HG02588 (cell line): ENCODE results near the gene PFN3.

ENCODE experiments used
- ATAC-seq: cut with Tn5 transposase; IDR thresholded peaks from one replicate; pipeline ENCODE4 v1.9.1; 2021; ENCODE audit warnings: mild to moderate bottlenecking, moderate library complexity; ENCODE audit not compliant: unreplicated experiment

Gene PFN3

GRCh38 chr5:177396807-177397206 lies 3.7 kb downstream of the PFN3 start:
- ATAC-seq = no peak

GRCh38 chr5:177396078-177396477 lies 4.4 kb downstream of the PFN3 start:
- ATAC-seq = no peak

DNA sequence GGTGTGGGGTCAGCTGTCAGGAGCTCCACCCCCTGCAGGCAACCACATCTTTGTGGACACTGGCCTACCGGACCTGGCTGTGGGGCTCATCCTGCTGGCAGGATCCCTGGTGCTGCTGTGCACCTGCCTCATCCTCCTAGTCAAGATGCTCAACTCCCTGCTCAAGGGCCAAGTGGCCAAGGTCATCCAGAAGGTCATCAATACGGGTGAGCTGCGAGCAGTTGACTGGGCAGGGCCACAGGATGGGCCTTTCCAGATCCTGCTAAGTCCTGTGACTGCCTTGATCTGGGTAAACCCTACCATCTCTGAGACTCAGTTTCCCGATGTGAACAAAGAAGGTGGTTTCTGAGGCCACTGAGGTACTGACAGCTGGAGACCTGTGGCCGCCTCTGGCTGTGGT lies 6.5 kb downstream of the PFN3 start:
- ATAC-seq = no peak

DNA sequence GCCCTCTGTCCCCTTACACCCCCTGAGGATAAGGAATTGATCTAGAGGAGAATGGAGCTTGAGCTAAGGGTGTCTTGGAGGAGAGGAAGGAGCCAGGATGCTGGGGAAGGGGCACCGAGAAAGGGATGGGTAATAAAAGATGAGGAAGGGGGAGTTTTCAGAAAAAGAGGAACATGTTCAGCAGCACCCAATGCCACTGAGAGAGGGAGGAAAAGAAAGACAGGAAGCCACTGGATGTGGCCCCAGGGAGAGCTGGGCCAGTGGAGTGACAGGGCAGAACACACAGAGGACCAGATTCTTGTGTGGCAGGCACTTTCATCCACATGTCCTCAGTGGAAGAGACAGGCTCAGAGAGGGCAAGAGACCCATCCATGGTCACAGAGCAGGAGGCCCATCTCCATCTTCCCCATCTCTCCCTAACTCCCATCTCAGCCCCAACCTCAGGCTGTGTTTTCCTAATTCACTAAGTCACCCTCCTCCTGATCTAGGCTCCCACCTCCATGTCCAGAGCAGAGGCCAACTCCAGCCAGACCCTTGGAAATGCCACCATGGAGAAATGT lies 7.2 kb downstream of the PFN3 start:
- no peak for ATAC-seq

DNA sequence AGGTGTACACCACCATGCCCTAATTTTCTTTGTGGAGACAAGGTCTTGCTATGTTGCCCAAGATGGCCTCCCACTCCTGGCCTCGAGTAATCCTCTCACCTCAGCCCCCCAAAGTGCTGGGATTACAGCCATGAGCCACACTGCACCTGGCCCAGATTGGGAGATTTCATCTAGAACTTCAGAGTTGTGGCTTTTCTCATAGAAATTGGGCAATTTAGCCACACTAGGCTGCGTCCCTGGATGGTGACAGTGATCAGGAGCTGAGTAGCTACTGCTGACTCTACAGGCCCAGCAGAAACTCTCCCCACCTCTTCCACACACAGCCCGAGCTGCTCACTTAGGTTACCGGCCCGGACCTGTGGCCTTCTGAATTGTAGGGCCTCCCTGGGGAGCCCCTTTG lies 7.7 kb downstream of the PFN3 start:
- no peak for ATAC-seq

DNA sequence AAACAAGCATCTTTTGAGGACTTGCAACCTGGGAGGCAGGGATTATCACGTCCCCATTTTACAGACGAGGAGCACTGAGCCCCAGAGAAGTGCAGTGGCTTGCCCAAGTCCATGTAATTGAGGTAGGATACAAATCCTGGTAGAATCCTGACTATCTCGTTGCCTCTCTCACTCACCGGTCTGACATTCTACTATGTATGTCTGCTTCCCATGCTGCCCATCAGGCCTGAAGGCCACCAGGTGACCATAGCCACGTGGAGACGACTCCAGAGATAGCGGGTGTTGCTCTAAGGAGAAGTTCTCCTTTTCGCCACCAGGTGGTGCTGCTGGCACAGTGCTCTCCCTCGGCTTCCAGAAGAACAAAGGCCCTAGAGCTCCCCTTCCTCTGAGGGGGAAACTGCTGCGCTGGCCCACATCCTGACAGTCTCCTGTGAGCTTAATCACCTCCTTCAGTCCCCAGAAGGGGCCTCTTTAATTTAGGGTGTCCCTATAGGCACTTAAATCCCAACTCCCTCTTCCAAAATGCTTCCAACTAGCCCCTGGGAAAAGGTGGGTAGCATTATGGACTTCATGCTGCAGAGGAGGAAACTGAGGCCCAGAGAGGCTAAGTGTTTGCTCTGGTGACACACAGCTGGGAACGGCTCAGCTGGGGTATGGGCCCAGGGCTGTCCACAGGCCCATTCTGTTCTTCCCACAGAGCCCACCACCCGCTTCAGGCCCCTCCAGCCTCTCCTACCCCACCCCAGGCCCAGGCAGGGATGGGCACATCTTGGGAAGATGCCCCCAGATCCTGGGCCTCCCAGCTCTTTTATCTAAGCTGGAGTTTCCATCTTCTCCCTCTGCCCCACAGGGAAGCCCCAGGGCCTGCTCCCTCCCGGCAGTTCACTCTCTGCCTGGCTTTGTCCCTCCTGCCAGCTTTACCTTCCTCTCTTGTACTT lies 9.8 kb downstream of the PFN3 start:
- ATAC-seq = peak; percentile 59

DNA sequence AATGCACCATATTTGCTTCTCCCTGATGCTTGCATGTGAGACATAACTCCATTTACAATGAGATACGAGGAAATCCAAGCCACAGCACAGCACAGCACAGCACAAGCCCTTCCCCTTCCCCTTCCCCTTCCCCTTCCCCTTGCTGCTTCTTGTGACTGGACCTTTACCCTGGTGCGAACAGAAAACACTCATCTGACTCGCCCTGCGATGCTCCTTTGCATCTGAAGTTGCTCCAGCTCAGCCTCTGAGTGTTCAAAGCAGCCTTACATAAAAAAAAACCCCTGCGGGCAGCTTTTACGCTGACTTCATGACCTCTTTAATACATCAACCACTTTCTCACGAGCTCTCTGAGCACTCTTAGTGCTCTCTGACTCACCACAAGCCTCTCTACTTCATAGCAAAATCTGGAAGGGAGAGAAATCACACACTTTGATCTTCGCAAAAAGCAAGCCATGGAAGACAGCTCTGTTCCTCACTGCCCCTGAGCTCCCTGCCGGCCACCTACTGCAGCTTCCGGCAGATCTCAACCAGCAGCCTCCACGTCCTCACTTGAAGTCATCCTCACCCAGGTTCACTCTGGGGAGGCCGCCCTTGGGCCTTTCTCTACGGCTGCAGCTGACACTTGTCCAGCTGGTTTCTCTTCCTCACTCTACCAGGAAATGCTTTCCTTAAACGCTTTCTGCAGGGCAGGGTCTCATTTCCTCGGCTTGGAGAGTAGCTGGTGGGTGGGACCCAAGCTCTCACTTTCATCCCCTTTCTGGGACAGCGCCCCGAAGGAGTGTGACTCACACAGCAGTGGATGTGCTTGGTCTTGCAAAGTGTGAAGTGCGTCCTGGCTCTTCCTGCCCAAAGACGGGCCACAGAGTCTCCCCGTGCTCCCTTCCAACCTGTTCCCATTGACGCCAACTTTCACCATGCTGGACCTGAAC lies 11.0 kb downstream of the PFN3 start:
- ATAC-seq = peak; percentile 43

- no peak for ATAC-seq
Measured at GRCh38 chr5:177388521-177389052, 11.9 kb downstream of the PFN3 start.

- no peak for ATAC-seq
Measured at GRCh38 chr5:177387405-177387804, 13.1 kb downstream of the PFN3 start.

- ATAC-seq = no peak
Measured at GRCh38 chr5:177386542-177386941, 13.9 kb downstream of the PFN3 start.

GRCh38 chr5:177385720-177386119 lies 14.7 kb downstream of the PFN3 start:
- ATAC-seq = no peak

DNA sequence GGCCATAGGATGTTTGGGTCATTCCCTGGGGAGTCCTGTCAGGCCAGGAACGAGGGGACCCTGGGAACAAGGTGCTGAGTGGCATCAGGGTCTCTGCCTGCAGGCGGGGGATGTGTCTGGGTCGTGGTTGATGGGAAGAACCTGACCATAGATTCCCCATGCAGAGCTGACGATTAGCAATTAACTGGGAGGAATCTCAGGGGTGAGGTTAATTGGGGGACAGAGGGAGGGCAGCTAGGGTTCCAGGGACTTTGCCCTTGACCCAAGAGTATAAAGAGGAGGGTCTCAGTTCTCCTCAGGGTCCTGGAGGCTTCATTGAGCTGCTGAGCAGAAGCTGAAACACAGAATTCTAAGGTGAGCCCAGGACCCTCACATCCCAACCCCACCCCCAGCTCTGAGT lies 16.3 kb downstream of the PFN3 start, which contains the start of gene SLC34A1:
Gene SLC34A1, plus strand, starts transcription at position 301 of the 400 bp plus-strand sequence. CDS start 1,308 bp downstream, outside the sequence.
- ATAC-seq = no peak

GRCh38 chr5:177383181-177383580 lies 17.3 kb downstream of the PFN3 start:
- no peak for ATAC-seq

DNA sequence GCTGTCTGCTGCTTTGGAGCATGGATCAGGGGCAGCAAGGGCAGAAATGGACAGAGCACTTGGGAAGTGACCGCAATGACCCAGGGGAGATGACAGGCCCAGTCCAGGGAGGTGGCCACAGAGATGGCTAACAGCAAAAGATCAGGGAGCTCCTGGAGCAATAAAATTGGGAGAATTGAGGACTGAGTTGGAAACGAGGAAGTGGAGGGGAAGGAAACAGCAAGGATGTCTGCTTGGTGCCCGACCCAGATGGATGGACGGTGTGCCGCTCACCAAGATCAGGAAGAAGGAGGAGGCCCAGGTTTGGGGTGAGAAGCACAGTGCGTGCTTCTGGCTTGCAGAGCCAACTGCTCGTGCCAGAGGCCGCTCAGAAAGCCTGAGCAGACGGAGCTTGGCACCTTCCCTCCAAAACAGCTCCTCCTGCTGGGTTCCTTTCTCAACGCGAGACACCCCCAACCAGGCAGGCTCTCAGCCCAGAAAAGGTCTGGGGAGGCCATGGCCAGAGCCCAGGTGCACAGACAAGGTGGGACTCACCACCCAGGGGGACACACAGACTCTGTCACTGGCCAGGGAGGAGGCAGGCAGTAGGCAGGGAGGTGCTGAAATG lies 17.9 kb downstream of the PFN3 start:
- no peak for ATAC-seq

GRCh38 chr5:177380805-177381126 lies 19.7 kb downstream of the PFN3 start:
- ATAC-seq = no peak

- ATAC-seq = peak; percentile 61
Measured at GRCh38 chr5:177378884-177379883, 21.3 kb downstream of the PFN3 start.

DNA sequence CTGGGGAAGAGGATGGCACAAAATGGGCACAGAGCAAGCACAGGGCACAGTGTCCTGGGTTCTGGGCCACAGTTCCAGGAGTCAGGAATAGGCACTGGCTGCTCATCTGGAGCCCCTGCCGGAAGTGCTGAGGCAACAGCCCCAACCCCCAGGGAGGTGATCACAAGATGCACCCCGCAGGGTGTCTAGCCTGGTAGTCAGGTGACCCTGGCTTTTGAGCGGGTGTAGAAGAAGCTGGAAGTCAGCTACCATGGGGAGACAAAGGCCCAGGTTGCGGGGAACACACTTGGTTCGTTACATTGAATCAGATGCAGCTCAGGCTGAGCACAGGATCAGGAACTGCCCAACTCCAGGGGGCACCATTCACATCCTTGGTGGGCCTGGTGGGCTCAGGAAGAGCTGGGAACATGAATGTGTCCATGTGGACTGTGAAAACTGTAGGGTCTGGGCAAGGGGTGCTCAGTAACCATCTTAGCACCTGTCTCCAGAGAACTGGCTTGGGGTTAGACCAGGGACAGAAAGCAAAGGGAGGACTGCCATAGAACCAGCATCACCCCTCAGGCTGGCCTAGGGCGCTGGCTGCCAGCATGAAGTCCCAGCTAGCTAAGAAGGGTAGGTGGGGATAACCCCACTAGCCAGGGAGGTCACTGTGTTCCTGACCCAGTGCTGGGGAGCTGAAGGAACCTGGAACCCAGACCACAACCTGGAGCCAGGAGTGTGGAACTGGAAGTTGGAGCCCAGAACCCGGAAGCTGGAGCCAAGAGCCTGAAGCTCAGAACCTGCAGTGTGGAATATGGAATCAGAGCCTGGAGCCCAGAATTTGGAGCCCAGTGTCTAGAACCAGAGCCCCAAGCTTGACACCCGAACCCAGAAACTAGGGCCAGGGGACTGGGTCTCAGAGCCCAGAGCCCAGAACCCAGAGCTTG lies 22.3 kb downstream of the PFN3 start:
- ATAC-seq = no peak

DNA sequence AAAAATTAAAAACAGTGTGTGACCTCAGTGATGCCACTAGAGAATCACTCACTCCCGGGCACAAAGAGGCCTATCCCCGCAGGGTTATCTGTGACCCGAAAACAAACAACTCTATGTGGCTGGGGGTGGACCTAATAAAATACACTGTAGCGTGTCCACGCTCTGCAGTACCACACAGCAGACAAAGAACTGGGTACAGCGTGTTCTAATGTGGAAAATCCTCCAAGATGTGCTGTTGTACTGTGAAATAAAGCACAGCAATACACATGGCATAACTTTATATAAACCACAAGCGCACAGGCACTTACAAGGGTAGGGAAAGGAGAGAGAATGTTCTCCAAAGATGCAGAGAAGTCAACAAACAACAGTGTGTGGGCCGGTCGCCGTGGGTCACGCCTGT lies 24.4 kb downstream of the PFN3 start:
- no peak for ATAC-seq
